Stimulated activated naive CD8-positive, alpha-beta T cell treated with anti-CD3 and anti-CD28 coated beads, Interleukin-15, Interleukin-2, amounts not matched to agents 100 ng/mL and 50 ng/mL, for 24 hours (primary cell): ENCODE results near the gene RNF220.

Experiments used
- H3K27ac Mint-ChIP-seq: one replicate; pipeline ENCODE4 v1.8.0; 2021; ENCODE audit warnings: mild to moderate bottlenecking, mixed read lengths
- H3K27me3 Mint-ChIP-seq: one replicate; pipeline ENCODE4 v1.8.0; 2021; ENCODE audit warnings: mixed read lengths
- H3K36me3 Mint-ChIP-seq: one replicate; pipeline ENCODE4 v1.8.0; 2021; ENCODE audit warnings: low read depth, mixed read lengths
- H3K4me1 Mint-ChIP-seq: one replicate; pipeline ENCODE4 v1.8.0; 2021; ENCODE audit warnings: low read depth, mixed read lengths
- H3K4me3 Mint-ChIP-seq: one replicate; pipeline ENCODE4 v1.8.0; 2021; ENCODE audit warnings: mild to moderate bottlenecking, mixed read lengths
- H3K9me3 Mint-ChIP-seq: one replicate; pipeline ENCODE4 v1.8.0; 2021; ENCODE audit warnings: mixed read lengths

Gene RNF220

GRCh38 chr1:44447051-44447810 lies 42.2 kb downstream of the RNF220 start:
- no peaks in the 10 kb centered on the region for H3K36me3 Mint-ChIP-seq
- no peak overlapping the region for H3K27ac Mint-ChIP-seq
- H3K4me1 Mint-ChIP-seq: no peaks in the 10 kb centered on the region
- no peak overlapping the region for H3K4me3 Mint-ChIP-seq
- H3K9me3 Mint-ChIP-seq: no peaks in the 10 kb centered on the region
- peaks cover 5% of the 10 kb centered on the region for H3K27me3 Mint-ChIP-seq

- Mint-ChIP-seq H3K27ac (no peak overlapping the region), H3K9me3 (peaks cover 16% of the 10 kb centered on the region), H3K27me3 (peaks cover 41% of the 10 kb centered on the region), H3K4me3 (no peak overlapping the region), H3K36me3 (no peaks in the 10 kb centered on the region), H3K4me1 (no peaks in the 10 kb centered on the region)
These were observed 48.8 kb downstream of the RNF220 start for GRCh38 chr1:44453798-44454349.

- peaks cover 16% of the 10 kb centered on the region for H3K9me3 Mint-ChIP-seq
- no peaks in the 10 kb centered on the region for H3K4me1 Mint-ChIP-seq
- no peaks in the 10 kb centered on the region for H3K36me3 Mint-ChIP-seq
- H3K27ac Mint-ChIP-seq: no peak overlapping the region
- no peak overlapping the region for H3K4me3 Mint-ChIP-seq
- H3K27me3 Mint-ChIP-seq: peaks cover 50% of the 10 kb centered on the region
These were observed 49.6 kb downstream of the RNF220 start for GRCh38 chr1:44454704-44455103.

DNA sequence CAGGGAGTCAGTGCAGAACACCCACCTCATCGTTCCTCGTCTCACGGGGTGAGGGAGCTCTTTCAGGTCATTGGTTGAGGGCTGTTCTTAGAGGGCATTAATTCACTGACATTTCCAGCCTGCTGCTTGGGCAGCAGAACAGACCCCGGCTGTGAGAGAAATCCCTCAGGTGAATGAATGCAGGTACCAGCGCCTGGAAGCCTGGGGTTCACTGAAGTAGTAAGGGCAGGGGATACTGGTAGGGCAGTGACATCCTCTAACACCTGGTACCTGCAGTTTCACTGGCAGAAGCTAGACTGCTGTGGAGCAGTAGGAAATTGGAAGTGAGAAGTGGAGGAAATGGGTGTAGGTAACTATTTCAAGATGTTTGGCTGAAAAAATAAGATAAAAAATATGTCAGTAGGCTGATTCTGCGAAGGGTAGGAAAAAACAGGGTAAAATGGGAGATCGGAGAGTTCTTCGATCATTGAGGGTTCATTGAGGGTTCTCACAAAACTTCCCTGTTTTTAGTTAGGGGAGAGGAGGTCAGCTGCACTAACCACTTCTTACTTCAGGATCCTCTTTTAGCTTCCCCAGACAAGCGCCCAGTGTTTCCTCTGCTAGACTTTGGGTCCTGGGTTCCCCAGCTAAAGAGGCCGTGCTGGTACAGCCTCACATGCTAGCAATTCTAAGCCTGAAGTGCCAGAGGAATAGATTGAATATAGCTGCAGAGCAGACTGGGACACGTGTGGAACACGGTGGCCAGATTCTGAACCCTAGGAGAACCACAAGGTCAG lies 55.2 kb downstream of the RNF220 start:
- no peaks in the 10 kb centered on the region for H3K4me1 Mint-ChIP-seq
- no peak overlapping the region for H3K4me3 Mint-ChIP-seq
- H3K9me3 Mint-ChIP-seq: peaks cover 4% of the 10 kb centered on the region
- no peaks in the 10 kb centered on the region for H3K36me3 Mint-ChIP-seq
- no peak overlapping the region for H3K27ac Mint-ChIP-seq
- H3K27me3 Mint-ChIP-seq: peaks cover 50% of the 10 kb centered on the region

GRCh38 chr1:44464361-44464760 lies 59.3 kb downstream of the RNF220 start:
- Mint-ChIP-seq H3K4me3 (no peak overlapping the region), H3K27me3 (peaks cover 24% of the 10 kb centered on the region), H3K27ac (no peak overlapping the region), H3K9me3 (peaks cover 4% of the 10 kb centered on the region), H3K36me3 (no peaks in the 10 kb centered on the region), H3K4me1 (no peaks in the 10 kb centered on the region)

GRCh38 chr1:44467566-44467965 lies 62.5 kb downstream of the RNF220 start:
- Mint-ChIP-seq H3K36me3 (no peaks in the 10 kb centered on the region), H3K4me1 (peaks cover 5% of the 10 kb centered on the region), H3K4me3 (no peak overlapping the region), H3K27me3 (peaks cover 24% of the 10 kb centered on the region), H3K9me3 (peaks cover 4% of the 10 kb centered on the region), H3K27ac (no peak overlapping the region)

- no peak overlapping the region for H3K27ac Mint-ChIP-seq
- no peak overlapping the region for H3K4me3 Mint-ChIP-seq
- H3K27me3 Mint-ChIP-seq: peaks cover 17% of the 10 kb centered on the region
- no peaks in the 10 kb centered on the region for H3K9me3 Mint-ChIP-seq
- H3K36me3 Mint-ChIP-seq: no peaks in the 10 kb centered on the region
- peaks cover 9% of the 10 kb centered on the region for H3K4me1 Mint-ChIP-seq
These were observed 66.9 kb downstream of the RNF220 start for GRCh38 chr1:44471911-44472453.

DNA sequence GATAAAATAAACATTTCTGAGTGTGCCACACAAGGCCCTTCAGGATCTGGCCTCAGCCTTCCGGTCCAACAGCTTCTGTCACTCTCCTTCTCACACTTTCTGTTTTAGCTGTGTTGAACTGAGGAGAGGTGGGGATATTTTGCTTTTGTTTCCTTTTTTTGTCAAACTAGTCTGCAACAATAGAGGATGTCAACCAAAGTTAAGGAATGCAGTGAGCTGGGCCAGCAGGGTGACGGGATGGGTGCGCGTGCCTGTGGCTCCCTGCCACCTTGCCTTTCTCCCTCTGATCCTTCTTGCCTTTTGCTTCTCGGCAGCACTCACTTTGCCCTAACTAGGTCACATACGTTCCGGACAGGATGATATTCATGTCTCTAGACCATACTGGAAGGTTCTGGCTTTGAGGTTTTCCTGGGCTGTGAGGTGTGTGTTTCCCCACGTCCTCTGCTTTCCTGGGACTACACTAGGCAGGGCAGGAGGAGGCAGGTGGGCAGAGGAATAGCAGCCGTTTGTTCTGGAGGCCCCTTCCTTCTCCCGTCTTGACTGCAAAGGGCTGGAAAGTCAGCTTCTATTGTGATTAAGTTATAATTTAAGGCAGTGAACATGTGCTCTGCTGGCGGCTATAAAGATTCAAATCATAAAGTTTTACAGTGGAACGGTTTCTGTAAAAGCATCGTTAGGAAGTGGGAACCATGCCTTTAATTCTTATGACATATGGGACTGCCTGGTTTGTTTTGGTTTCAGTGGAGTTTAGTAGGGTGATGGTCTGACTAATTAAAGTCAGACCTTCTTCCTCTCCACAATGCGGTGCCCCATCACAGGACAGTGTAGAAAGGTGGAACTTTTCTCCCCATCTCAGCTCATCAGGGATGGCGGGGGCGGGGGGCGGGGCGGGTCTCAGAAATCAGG lies 67.8 kb downstream of the RNF220 start:
- peaks cover 9% of the 10 kb centered on the region for H3K4me1 Mint-ChIP-seq
- no peaks in the 10 kb centered on the region for H3K9me3 Mint-ChIP-seq
- H3K27ac Mint-ChIP-seq: no peak overlapping the region
- peaks cover 17% of the 10 kb centered on the region for H3K27me3 Mint-ChIP-seq
- peak overlapping the region; percentile 27 for H3K4me3 Mint-ChIP-seq
- no peaks in the 10 kb centered on the region for H3K36me3 Mint-ChIP-seq

DNA sequence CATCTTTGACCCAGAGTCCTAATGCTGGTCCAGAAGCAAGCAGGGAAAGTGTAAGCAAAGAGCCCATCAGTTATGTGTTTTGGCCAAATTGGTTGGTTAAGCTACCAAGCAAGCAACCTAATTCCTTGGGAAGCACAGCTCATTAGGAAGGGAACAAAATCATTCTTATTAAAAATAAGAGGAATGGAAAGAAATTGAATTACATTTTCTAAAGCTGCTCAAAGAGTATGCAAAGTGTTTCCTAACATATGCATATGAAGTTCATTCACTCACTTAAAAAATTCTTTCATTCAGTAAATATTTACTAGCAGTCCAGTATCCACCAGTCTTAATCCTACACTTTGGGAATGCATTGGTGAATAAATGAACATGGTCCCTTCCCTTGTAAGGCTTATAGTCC lies 71.8 kb downstream of the RNF220 start:
- no peaks in the 10 kb centered on the region for H3K36me3 Mint-ChIP-seq
- H3K27ac Mint-ChIP-seq: no peak overlapping the region
- H3K4me1 Mint-ChIP-seq: peaks cover 9% of the 10 kb centered on the region
- H3K27me3 Mint-ChIP-seq: peaks cover 11% of the 10 kb centered on the region
- H3K9me3 Mint-ChIP-seq: no peaks in the 10 kb centered on the region
- H3K4me3 Mint-ChIP-seq: no peak overlapping the region

GRCh38 chr1:44481701-44482100 lies 76.6 kb downstream of the RNF220 start:
- H3K9me3 Mint-ChIP-seq: no peaks in the 10 kb centered on the region
- no peak overlapping the region for H3K4me3 Mint-ChIP-seq
- H3K4me1 Mint-ChIP-seq: no peaks in the 10 kb centered on the region
- no peak overlapping the region for H3K27ac Mint-ChIP-seq
- H3K36me3 Mint-ChIP-seq: no peaks in the 10 kb centered on the region
- H3K27me3 Mint-ChIP-seq: peaks cover 13% of the 10 kb centered on the region

- H3K36me3 Mint-ChIP-seq: no peaks in the 10 kb centered on the region
- no peak overlapping the region for H3K27ac Mint-ChIP-seq
- H3K4me3 Mint-ChIP-seq: no peak overlapping the region
- H3K4me1 Mint-ChIP-seq: no peaks in the 10 kb centered on the region
- peaks cover 13% of the 10 kb centered on the region for H3K27me3 Mint-ChIP-seq
- no peaks in the 10 kb centered on the region for H3K9me3 Mint-ChIP-seq
These were observed 78.2 kb downstream of the RNF220 start for GRCh38 chr1:44483089-44483874.

GRCh38 chr1:44484155-44484688 lies 79.2 kb downstream of the RNF220 start:
- H3K27ac Mint-ChIP-seq: no peak overlapping the region
- H3K36me3 Mint-ChIP-seq: no peaks in the 10 kb centered on the region
- no peaks in the 10 kb centered on the region for H3K9me3 Mint-ChIP-seq
- no peaks in the 10 kb centered on the region for H3K4me1 Mint-ChIP-seq
- no peak overlapping the region for H3K4me3 Mint-ChIP-seq
- peaks cover 13% of the 10 kb centered on the region for H3K27me3 Mint-ChIP-seq

- no peak overlapping the region for H3K4me3 Mint-ChIP-seq
- H3K27ac Mint-ChIP-seq: no peak overlapping the region
- H3K4me1 Mint-ChIP-seq: no peaks in the 10 kb centered on the region
- H3K36me3 Mint-ChIP-seq: no peaks in the 10 kb centered on the region
- peaks cover 14% of the 10 kb centered on the region for H3K27me3 Mint-ChIP-seq
- H3K9me3 Mint-ChIP-seq: no peaks in the 10 kb centered on the region
These were observed 80.3 kb downstream of the RNF220 start for GRCh38 chr1:44485229-44485933.
